ENCODE results near the gene CSTB. TPM values are rescaled to one million over a fixed set of nuclear protein-coding genes. Genes with fewer than 3 reads are reported as not detected.

Gene CSTB
- total and polyA plus RNA-seq, 2 donors (not counting 1 experiment from before 2014, with no cell fraction given) = 14.0 to 28.3 TPM

DNA sequence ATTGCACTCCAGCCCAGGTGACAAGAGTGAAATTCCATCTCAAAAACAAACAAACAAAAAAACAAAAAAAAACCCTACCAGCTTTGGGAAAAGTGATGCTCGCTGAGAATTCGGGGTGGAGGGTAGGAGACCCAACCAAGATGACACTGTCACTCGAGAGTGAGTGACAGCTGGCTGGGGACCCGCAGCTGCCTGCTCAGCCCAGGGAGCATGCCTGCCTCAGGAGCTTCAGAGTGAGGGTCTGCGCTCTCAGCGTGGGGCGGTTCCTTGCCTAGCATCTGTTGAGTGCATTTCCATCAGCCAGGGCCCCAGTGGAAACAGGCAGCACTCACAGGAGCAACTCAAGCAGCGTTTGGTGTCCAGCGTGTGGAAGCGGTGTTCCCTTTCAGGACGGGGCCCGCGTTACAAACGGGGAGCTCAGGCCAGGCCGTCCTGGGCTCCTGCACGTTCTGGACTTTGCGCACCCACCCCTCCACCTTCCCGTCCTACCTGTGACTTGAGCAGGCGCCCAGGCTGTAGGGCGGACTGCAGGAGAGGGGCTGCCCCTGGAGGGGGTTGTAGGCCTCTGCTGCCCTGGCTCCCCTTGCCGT is 5.9 kb downstream of the CSTB start:
- POLR2A ChIA-PET = no interaction called here
- no peaks in the 10 kb centered on the region for H3K9me3 Mint-ChIP-seq (ENCODE audit: insufficient read depth)

DNA sequence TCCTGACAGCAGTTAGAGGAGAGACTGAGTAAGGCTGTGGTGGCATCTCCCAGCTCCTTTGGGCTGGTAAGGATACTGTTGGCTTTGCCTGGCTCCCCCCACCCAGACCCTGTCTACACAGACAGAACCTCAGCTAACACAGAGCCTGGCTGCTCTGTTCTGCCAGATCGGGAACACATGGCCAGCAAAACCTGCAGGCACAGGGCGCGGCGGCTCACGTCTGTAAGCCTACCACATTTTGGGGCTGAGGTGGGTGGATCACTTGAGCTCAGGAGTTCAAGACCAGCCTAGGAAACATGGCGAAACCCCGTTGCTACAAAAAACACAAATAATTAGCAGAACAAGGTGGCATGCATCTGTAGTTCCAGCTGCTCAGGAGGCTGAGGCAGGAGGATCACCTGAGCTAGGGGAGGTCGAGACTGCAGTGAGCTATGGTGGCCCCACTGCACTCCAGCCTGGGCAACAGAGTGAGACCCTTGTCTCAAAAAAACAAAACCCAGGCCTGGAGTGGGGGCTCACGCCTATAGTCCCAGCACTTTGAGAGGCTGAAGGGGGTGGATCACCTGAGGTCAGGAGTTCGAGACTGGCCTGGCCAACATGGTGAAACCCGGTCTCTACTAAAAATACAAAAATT is 6.7 kb downstream of the CSTB start:
- no peaks in the 10 kb centered on the region for H3K27me3 ChIP-seq (replicated peaks in 1 of 4; ENCODE audit: control extremely low read depth in 1 of 4, control insufficient read depth in 3 of 4, insufficient read depth in 4 of 4, low read length in 3 of 4)
- DNase-seq (no peak), ATAC-seq (ENCODE audit: low read depth) (no peak)
- no peak overlapping the region for H3K9ac ChIP-seq (ENCODE audit: low read length)
- no peak overlapping the region for H3K27ac Mint-ChIP-seq
- H3K4me1 Mint-ChIP-seq = peaks cover 13% of the 10 kb centered on the region
- peaks cover 7% of the 10 kb centered on the region for H3K27me3 Mint-ChIP-seq
- H3K4me2 ChIP-seq (replicated peaks; ENCODE audit: low read depth, low read length, poor library complexity, severe bottlenecking) = no peak overlapping the region
- H3K4me3 Mint-ChIP-seq = no peak overlapping the region
- no peaks in the 10 kb centered on the region for H3K9me3 Mint-ChIP-seq (ENCODE audit: insufficient read depth)
- CTCF ChIA-PET = interaction anchor here (0.5 kb wide), 1 partner anchor 36 kb away, joined by 4 read pairs; no protein-coding TSS in a partner anchor
- H2AFZ ChIP-seq (ENCODE audit: insufficient read depth, low read depth, low read length, poor library complexity, severe bottlenecking) = no peak overlapping the region
- H3K79me2 ChIP-seq (ENCODE audit: control insufficient read depth, insufficient read depth, low read length) = peaks cover under 1% of the 10 kb centered on the region
- POLR2A ChIA-PET = no interaction called here
- H3K36me3 ChIP-seq (replicated peaks in 1 of 2; ENCODE audit: control extremely low read depth in 1 of 2, control insufficient read depth in 1 of 2, extremely low read depth in 1 of 2, insufficient read depth in 2 of 2, low read length in 1 of 2) = peaks cover 0 to 12% of the 10 kb centered on the region in 2 experiments
- H3K27ac ChIP-seq (ENCODE audit: low read length in 2 of 2) = no peak overlapping the region
- H3K9me3 ChIP-seq (ENCODE audit: control extremely low read depth in 1 of 3, control insufficient read depth in 2 of 3, insufficient read depth in 1 of 3, low read length in 2 of 3) = peaks cover 0 to 6% (median 0%) of the 10 kb centered on the region in 3 donors
- no peaks in the 10 kb centered on the region for H3K4me1 ChIP-seq (ENCODE audit: control insufficient read depth in 2 of 2, insufficient read depth in 2 of 2, low read length in 2 of 2)
- H3K4me3 ChIP-seq (ENCODE audit: control extremely low read depth in 1 of 5, extremely low read depth in 1 of 5, insufficient read depth in 1 of 5, low read depth in 2 of 5, low read length in 4 of 5) = no peak overlapping the region
- H4K20me1 ChIP-seq (ENCODE audit: control insufficient read depth, insufficient read depth, low read length, poor library complexity, severe bottlenecking) = peaks cover under 1% of the 10 kb centered on the region
- intact Hi-C loops (cut with micrococcal nuclease) = no loop called here
- WGBS (ENCODE audit: insufficient coverage) = 89% methylated on average over 10 of the region's 11 CpGs
- no peak for TF ChIP-seq EZH2 (IDR thresholded peaks at IDR 0.05; ENCODE audit: borderline replicate concordance, insufficient read depth, low read depth, low read length, poor library complexity, severe bottlenecking)
- TF ChIP-seq, protein P1, sequence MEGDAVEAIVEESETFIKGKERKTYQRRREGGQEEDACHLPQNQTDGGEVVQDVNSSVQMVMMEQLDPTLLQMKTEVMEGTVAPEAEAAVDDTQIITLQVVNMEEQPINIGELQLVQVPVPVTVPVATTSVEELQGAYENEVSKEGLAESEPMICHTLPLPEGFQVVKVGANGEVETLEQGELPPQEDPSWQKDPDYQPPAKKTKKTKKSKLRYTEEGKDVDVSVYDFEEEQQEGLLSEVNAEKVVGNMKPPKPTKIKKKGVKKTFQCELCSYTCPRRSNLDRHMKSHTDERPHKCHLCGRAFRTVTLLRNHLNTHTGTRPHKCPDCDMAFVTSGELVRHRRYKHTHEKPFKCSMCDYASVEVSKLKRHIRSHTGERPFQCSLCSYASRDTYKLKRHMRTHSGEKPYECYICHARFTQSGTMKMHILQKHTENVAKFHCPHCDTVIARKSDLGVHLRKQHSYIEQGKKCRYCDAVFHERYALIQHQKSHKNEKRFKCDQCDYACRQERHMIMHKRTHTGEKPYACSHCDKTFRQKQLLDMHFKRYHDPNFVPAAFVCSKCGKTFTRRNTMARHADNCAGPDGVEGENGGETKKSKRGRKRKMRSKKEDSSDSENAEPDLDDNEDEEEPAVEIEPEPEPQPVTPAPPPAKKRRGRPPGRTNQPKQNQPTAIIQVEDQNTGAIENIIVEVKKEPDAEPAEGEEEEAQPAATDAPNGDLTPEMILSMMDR (IDR thresholded peaks at IDR 0.05) = no peak

More for the DNA sequence above, 5.9 kb downstream of the CSTB start:
- no peak overlapping the region for H3K4me3 ChIP-seq (ENCODE audit: control extremely low read depth in 1 of 5, extremely low read depth in 1 of 5, insufficient read depth in 1 of 5, low read depth in 2 of 5, low read length in 4 of 5)
- no peak overlapping the region for H3K27ac ChIP-seq (ENCODE audit: low read length in 2 of 2)
- Mint-ChIP-seq H3K4me1 (peaks cover 14% of the 10 kb centered on the region), H3K27me3 (peaks cover 7% of the 10 kb centered on the region), H3K4me3 (no peak overlapping the region), H3K27ac (no peak overlapping the region)
- DNase-seq (no peak), ATAC-seq (ENCODE audit: low read depth) (no peak)
- intact Hi-C loops (cut with micrococcal nuclease) = no loop called here
- H4K20me1 ChIP-seq (ENCODE audit: control insufficient read depth, insufficient read depth, low read length, poor library complexity, severe bottlenecking) = peaks cover 8% of the 10 kb centered on the region
- peaks cover 1 to 2% of the 10 kb centered on the region in 2 donors for H3K4me1 ChIP-seq (ENCODE audit: control insufficient read depth in 2 of 2, insufficient read depth in 2 of 2, low read length in 2 of 2)
- CTCF ChIA-PET = no interaction called here
- H3K9ac ChIP-seq (ENCODE audit: low read length) = no peak overlapping the region
- H2AFZ ChIP-seq (ENCODE audit: insufficient read depth, low read depth, low read length, poor library complexity, severe bottlenecking) = no peak overlapping the region
- peaks cover 0 to 6% (median 0%) of the 10 kb centered on the region in 3 donors for H3K9me3 ChIP-seq (ENCODE audit: control extremely low read depth in 1 of 3, control insufficient read depth in 2 of 3, insufficient read depth in 1 of 3, low read length in 2 of 3)
- no peak overlapping the region for H3K4me2 ChIP-seq (replicated peaks; ENCODE audit: low read depth, low read length, poor library complexity, severe bottlenecking)
- WGBS (ENCODE audit: insufficient coverage) = 97% methylated on average over 16 of the region's 21 CpGs
- TF ChIP-seq, protein P1 (IDR thresholded peaks at IDR 0.05) = no peak
- TF ChIP-seq EZH2 (IDR thresholded peaks at IDR 0.05; ENCODE audit: borderline replicate concordance, insufficient read depth, low read depth, low read length, poor library complexity, severe bottlenecking) = no peak
- peaks cover 0 to 12% of the 10 kb centered on the region in 2 experiments for H3K36me3 ChIP-seq (replicated peaks in 1 of 2; ENCODE audit: control extremely low read depth in 1 of 2, control insufficient read depth in 1 of 2, extremely low read depth in 1 of 2, insufficient read depth in 2 of 2, low read length in 1 of 2)
- H3K79me2 ChIP-seq (ENCODE audit: control insufficient read depth, insufficient read depth, low read length) = peaks cover 3% of the 10 kb centered on the region
- no peaks in the 10 kb centered on the region for H3K27me3 ChIP-seq (replicated peaks in 1 of 4; ENCODE audit: control extremely low read depth in 1 of 4, control insufficient read depth in 3 of 4, insufficient read depth in 4 of 4, low read length in 3 of 4)

Measured in B cell (primary cell).